Activated naive CD4-positive, alpha-beta T cell treated with anti-CD3 and anti-CD28 coated beads for 36 hours (primary cell): Measurements from ENCODE around the gene CDC42EP3. TPM values are rescaled to one million over a fixed set of nuclear protein-coding genes. Genes with fewer than 3 reads are reported as not detected.

Source experiments
- CTCF ChIA-PET: fragments of 350-600 bp; sonication (Branson Sonifier 250); formaldehyde crosslinking; loops from one replicate; lab custom pipeline; 2021; ENCODE audit warnings: antibody characterized with exemption; lab: Charles Lee
- DNase-seq: peaks from one replicate; pipeline ENCODE4 v3.0.0-alpha.2; 2020
- H3K27ac Mint-ChIP-seq: one replicate; pipeline ENCODE4 v1.8.0; 2021; ENCODE audit warnings: mild to moderate bottlenecking, mixed read lengths
- H3K27me3 Mint-ChIP-seq: one replicate; pipeline ENCODE4 v1.8.0; 2021; ENCODE audit warnings: low read depth, mixed read lengths
- H3K36me3 Mint-ChIP-seq: one replicate; pipeline ENCODE4 v1.8.0; 2021; ENCODE audit warnings: low read depth, mixed read lengths
- H3K4me1 Mint-ChIP-seq: one replicate; pipeline ENCODE4 v1.8.0; 2021; ENCODE audit warnings: low read depth, mixed read lengths
- H3K4me3 Mint-ChIP-seq: one replicate; pipeline ENCODE4 v1.8.0; 2021; ENCODE audit warnings: mild to moderate bottlenecking, moderate library complexity, mixed read lengths
- H3K9me3 Mint-ChIP-seq: one replicate; pipeline ENCODE4 v1.8.0; 2021; ENCODE audit warnings: mixed read lengths
- intact Hi-C: fragments of 100-400 bp; cut with micrococcal nuclease; formaldehyde crosslinking; loops from one replicate; pipeline ENCODE4 v1.15.1; 2023
- total RNA-seq, 2 experiments: library from RNA; stranded (reverse); gene quantifications; one replicate each; pipeline ENCODE4 v1.2.3, GENCODE V29; 2021

Gene CDC42EP3
- total RNA-seq, 2 experiments from 2014 or later = 8.5 to 9.4 TPM

- Mint-ChIP-seq H3K27ac (no peak overlapping the region), H3K9me3 (no peaks in the 10 kb centered on the region), H3K27me3 (no peaks in the 10 kb centered on the region), H3K4me3 (no peak overlapping the region), H3K36me3 (no peaks in the 10 kb centered on the region), H3K4me1 (peaks cover 72% of the 10 kb centered on the region)
- intact Hi-C loops = loop anchor here (10.0 kb wide), 2 partner anchors 667 to 1387 kb away; partner anchors contain the start of gene STRN
- no peak for DNase-seq
- CTCF ChIA-PET = interaction anchor here (0.6 kb wide), 1 partner anchor 13 kb away, joined by 3 read pairs; no protein-coding TSS in a partner anchor
Measured at GRCh38 chr2:37631698-37632097, 39.7 kb downstream of the CDC42EP3 start.

GRCh38 chr2:37631292-37631691, 40.1 kb downstream of the CDC42EP3 start:
- CTCF ChIA-PET = interaction anchor here (0.6 kb wide), 2 partner anchors 14 to 241 kb away, joined by 3 read pairs; no protein-coding TSS in a partner anchor
- Mint-ChIP-seq H3K27me3 (no peaks in the 10 kb centered on the region), H3K36me3 (no peaks in the 10 kb centered on the region), H3K27ac (no peak overlapping the region), H3K4me1 (peaks cover 72% of the 10 kb centered on the region), H3K9me3 (no peaks in the 10 kb centered on the region), H3K4me3 (no peak overlapping the region)
- no peak for DNase-seq
- intact Hi-C loops = loop anchor here (10.0 kb wide), 2 partner anchors 666 to 1386 kb away; partner anchors contain the start of gene STRN

GRCh38 chr2:37630776-37631175, 40.7 kb downstream of the CDC42EP3 start:
- Mint-ChIP-seq H3K27me3 (no peaks in the 10 kb centered on the region), H3K4me1 (peaks cover 72% of the 10 kb centered on the region)
- CTCF ChIA-PET = interaction anchor here (0.6 kb wide), 1 partner anchor 242 kb away, joined by 3 read pairs; no protein-coding TSS in a partner anchor

GRCh38 chr2:37630301-37630700, 41.1 kb downstream of the CDC42EP3 start:
- CTCF ChIA-PET = no interaction called here
- H3K9me3 Mint-ChIP-seq = no peaks in the 10 kb centered on the region
- intact Hi-C loops = loop anchor here (10.0 kb wide), 2 partner anchors 666 to 1386 kb away; partner anchors contain the start of gene STRN
- H3K4me3 Mint-ChIP-seq = no peak overlapping the region
- H3K36me3 Mint-ChIP-seq = no peaks in the 10 kb centered on the region
- DNase-seq = no peak
- peaks cover 72% of the 10 kb centered on the region for H3K4me1 Mint-ChIP-seq
- no peaks in the 10 kb centered on the region for H3K27me3 Mint-ChIP-seq
- no peak overlapping the region for H3K27ac Mint-ChIP-seq

More at GRCh38 chr2:37630776-37631175, 40.7 kb downstream of the CDC42EP3 start:
- no peaks in the 10 kb centered on the region for H3K9me3 Mint-ChIP-seq
- no peak overlapping the region for H3K4me3 Mint-ChIP-seq
- no peaks in the 10 kb centered on the region for H3K36me3 Mint-ChIP-seq
- no peak overlapping the region for H3K27ac Mint-ChIP-seq
- intact Hi-C loops = loop anchor here (10.0 kb wide), 2 partner anchors 666 to 1386 kb away; partner anchors contain the start of gene STRN
- DNase-seq = no peak

GRCh38 chr2:37629529-37629928, 41.9 kb downstream of the CDC42EP3 start:
- intact Hi-C loops = loop anchor here (5.0 kb wide), 1 partner anchor 1023 kb away; no protein-coding TSS in a partner anchor
- H3K4me3 Mint-ChIP-seq = no peak overlapping the region
- no peaks in the 10 kb centered on the region for H3K9me3 Mint-ChIP-seq
- H3K27ac Mint-ChIP-seq = peak overlapping the region; percentile 62
- H3K36me3 Mint-ChIP-seq = no peaks in the 10 kb centered on the region
- no peaks in the 10 kb centered on the region for H3K27me3 Mint-ChIP-seq
- peaks cover 72% of the 10 kb centered on the region for H3K4me1 Mint-ChIP-seq
- DNase-seq = no peak
- CTCF ChIA-PET = no interaction called here

- Mint-ChIP-seq H3K27ac (no peak overlapping the region), H3K27me3 (no peaks in the 10 kb centered on the region), H3K4me1 (peaks cover 77% of the 10 kb centered on the region), H3K9me3 (no peaks in the 10 kb centered on the region), H3K4me3 (no peak overlapping the region), H3K36me3 (no peaks in the 10 kb centered on the region)
- DNase-seq = no peak
- CTCF ChIA-PET = no interaction called here
- intact Hi-C loops = loop anchor here (2.0 to 5.0 kb wide), 4 partner anchors 43 to 1025 kb away; partner anchors contain the start of gene CDC42EP3
Measured at GRCh38 chr2:37627710-37628109, 43.7 kb downstream of the CDC42EP3 start.

GRCh38 chr2:37625796-37626571, 45.5 kb downstream of the CDC42EP3 start:
- peak; percentile 83 for DNase-seq
- Mint-ChIP-seq H3K4me3 (no peak overlapping the region), H3K4me1 (peaks cover 74% of the 10 kb centered on the region), H3K27me3 (no peaks in the 10 kb centered on the region), H3K27ac (peak overlapping the region; percentile 57), H3K9me3 (no peaks in the 10 kb centered on the region), H3K36me3 (no peaks in the 10 kb centered on the region)
- CTCF ChIA-PET = interaction anchor here (0.7 to 1.1 kb wide), 5 partner anchors 22 to 252 kb away, joined by 3 to 4 read pairs (median 3); no protein-coding TSS in a partner anchor
- intact Hi-C loops = loop anchor here (1.0 to 5.0 kb wide), 8 partner anchors 9 to 1026 kb away; partner anchors contain the start of gene CDC42EP3

- Mint-ChIP-seq H3K27me3 (no peaks in the 10 kb centered on the region), H3K9me3 (no peaks in the 10 kb centered on the region), H3K4me1 (peaks cover 67% of the 10 kb centered on the region), H3K36me3 (no peaks in the 10 kb centered on the region), H3K4me3 (no peak overlapping the region), H3K27ac (peak overlapping the region; percentile 38)
- CTCF ChIA-PET = interaction anchor here (1.0 to 1.1 kb wide), 3 partner anchors 22 to 253 kb away, joined by 3 to 4 read pairs (median 3); no protein-coding TSS in a partner anchor
- DNase-seq = no peak
- intact Hi-C loops = loop anchor here (5.0 kb wide), 1 partner anchor 1027 kb away; no protein-coding TSS in a partner anchor
Measured at GRCh38 chr2:37625156-37625555, 46.3 kb downstream of the CDC42EP3 start.

GRCh38 chr2:37623971-37624900, 47.2 kb downstream of the CDC42EP3 start:
- Mint-ChIP-seq H3K36me3 (no peaks in the 10 kb centered on the region), H3K27me3 (no peaks in the 10 kb centered on the region), H3K4me1 (peaks cover 67% of the 10 kb centered on the region), H3K4me3 (no peak overlapping the region), H3K9me3 (no peaks in the 10 kb centered on the region), H3K27ac (peak overlapping the region; percentile 38)
- intact Hi-C loops = loop anchor here (1.0 kb wide), 2 partner anchors 38 to 60 kb away; no protein-coding TSS in a partner anchor
- peak; percentile 43 for DNase-seq
- CTCF ChIA-PET = interaction anchor here (0.5 to 2.0 kb wide), 6 partner anchors 12 to 253 kb away, joined by 3 to 6 read pairs (median 4); no protein-coding TSS in a partner anchor

GRCh38 chr2:37623406-37623805, 48.0 kb downstream of the CDC42EP3 start:
- no peak overlapping the region for H3K27ac Mint-ChIP-seq
- H3K4me1 Mint-ChIP-seq = peaks cover 62% of the 10 kb centered on the region
- H3K4me3 Mint-ChIP-seq = no peak overlapping the region

GRCh38 chr2:37622450-37623100, 48.9 kb downstream of the CDC42EP3 start:
- H3K36me3 Mint-ChIP-seq = no peaks in the 10 kb centered on the region
- no peak overlapping the region for H3K27ac Mint-ChIP-seq
- H3K4me3 Mint-ChIP-seq = no peak overlapping the region
- peaks cover 57% of the 10 kb centered on the region for H3K4me1 Mint-ChIP-seq
- intact Hi-C loops = no loop called here
- no peak for DNase-seq
- CTCF ChIA-PET = interaction anchor here (1.6 to 2.0 kb wide), 4 partner anchors 14 to 227 kb away, joined by 3 to 6 read pairs (median 5); no protein-coding TSS in a partner anchor
- no peaks in the 10 kb centered on the region for H3K27me3 Mint-ChIP-seq
- no peaks in the 10 kb centered on the region for H3K9me3 Mint-ChIP-seq

More at GRCh38 chr2:37623406-37623805, 48.0 kb downstream of the CDC42EP3 start:
- CTCF ChIA-PET = interaction anchor here (0.7 to 2.0 kb wide), 5 partner anchors 11 to 209 kb away, joined by 3 to 6 read pairs (median 3); no protein-coding TSS in a partner anchor
- no peak for DNase-seq
- no peaks in the 10 kb centered on the region for H3K9me3 Mint-ChIP-seq
- intact Hi-C loops = no loop called here
- no peaks in the 10 kb centered on the region for H3K36me3 Mint-ChIP-seq
- H3K27me3 Mint-ChIP-seq = no peaks in the 10 kb centered on the region
